GM13977 (cell line): Measurements from ENCODE around the gene EXOC3L4.

Source experiments
- DNase-seq: peaks from one replicate; pipeline ENCODE4 v3.0.0; 2012; ENCODE audit warnings: low spot score
- CTCF ChIP-seq: IDR thresholded peaks from 2 replicates; pipeline ENCODE4 v1.5.1; 2012; ENCODE audit warnings: mild to moderate bottlenecking, control low read depth; ENCODE audit not compliant: insufficient read depth; ENCODE audit errors: extremely low read depth, missing control alignments
- in situ Hi-C: fragments of 300-500 bp; cut with MboI; formaldehyde crosslinking; loops from one replicate; pipeline ENCODE4 v1.12.0; 2022; ENCODE audit warnings: low sequenced_read_pairs, low pct_unique_long_range_greater_than_20kb, mixed read lengths, inconsistent platforms; ENCODE audit not compliant: unreplicated experiment

EXOC3L4 gene

GRCh38 chr14:103091041-103091882 lies 3.3 kb upstream of the EXOC3L4 start:
- TF ChIP-seq CTCF, result peak; percentile 69
- in situ Hi-C loops, result loop anchor here (25.0 kb wide), 1 partner anchor 196 kb away; no protein-coding TSS in a partner anchor
- peak; percentile 94 for DNase-seq

GRCh38 chr14:103091883-103092222 lies 2.7 kb upstream of the EXOC3L4 start:
- DNase-seq, result no peak
- in situ Hi-C loops, result loop anchor here (25.0 kb wide), 1 partner anchor 195 kb away; no protein-coding TSS in a partner anchor
- TF ChIP-seq CTCF, result no peak

GRCh38 chr14:103093856-103094405 lies 594 bp upstream of the EXOC3L4 start:
- no peak for DNase-seq
- TF ChIP-seq CTCF, result no peak
- in situ Hi-C loops, result loop anchor here (25.0 kb wide), 1 partner anchor 193 kb away; no protein-coding TSS in a partner anchor

GRCh38 chr14:103095210-103095778 lies 769 bp downstream of the EXOC3L4 start:
- in situ Hi-C loops, result loop anchor here (25.0 kb wide), 1 partner anchor 192 kb away; no protein-coding TSS in a partner anchor
- DNase-seq, result no peak
- TF ChIP-seq CTCF, result no peak

GRCh38 chr14:103096387-103096786 lies 1.9 kb downstream of the EXOC3L4 start:
- no peak for DNase-seq
- in situ Hi-C loops, result loop anchor here (25.0 kb wide), 1 partner anchor 191 kb away; no protein-coding TSS in a partner anchor
- TF ChIP-seq CTCF, result no peak

GRCh38 chr14:103097244-103097993 lies 2.9 kb downstream of the EXOC3L4 start:
- in situ Hi-C loops, result loop anchor here (25.0 kb wide), 1 partner anchor 190 kb away; no protein-coding TSS in a partner anchor
- TF ChIP-seq CTCF, result no peak
- no peak for DNase-seq
